Gastroesophageal sphincter (tissue), 3 donors: ENCODE data around the gene DDX10.

Experiments
- EP300 ChIP-seq: sonication (generic); formaldehyde crosslinking; IDR thresholded peaks from one replicate; pipeline ENCODE4 v1.6.1; 2017; ENCODE audit warnings: antibody characterized with exemption, mild to moderate bottlenecking
- POLR2A ChIP-seq, 2 donors: fragments of 450-650 bp; IDR thresholded peaks; one replicate each; pipeline ENCODE4 v1.6.1; 2017; ENCODE audit warnings: antibody characterized with exemption in 2 of 2, mild to moderate bottlenecking in 2 of 2, moderate library complexity in 1 of 2
- TF ChIP-seq, protein P1 (sequence below), 4 experiments: fragments of 200-600 bp in 2 of 4; fragments of 450-650 bp in 2 of 4; sonication (generic) in 1 of 4; IDR thresholded peaks; one replicate each; pipeline ENCODE4 v1.5.1; 2017 to 2019; ENCODE audit warnings: antibody characterized with exemption in 4 of 4, mild to moderate bottlenecking in 2 of 4, moderate library complexity in 2 of 4

DNA sequence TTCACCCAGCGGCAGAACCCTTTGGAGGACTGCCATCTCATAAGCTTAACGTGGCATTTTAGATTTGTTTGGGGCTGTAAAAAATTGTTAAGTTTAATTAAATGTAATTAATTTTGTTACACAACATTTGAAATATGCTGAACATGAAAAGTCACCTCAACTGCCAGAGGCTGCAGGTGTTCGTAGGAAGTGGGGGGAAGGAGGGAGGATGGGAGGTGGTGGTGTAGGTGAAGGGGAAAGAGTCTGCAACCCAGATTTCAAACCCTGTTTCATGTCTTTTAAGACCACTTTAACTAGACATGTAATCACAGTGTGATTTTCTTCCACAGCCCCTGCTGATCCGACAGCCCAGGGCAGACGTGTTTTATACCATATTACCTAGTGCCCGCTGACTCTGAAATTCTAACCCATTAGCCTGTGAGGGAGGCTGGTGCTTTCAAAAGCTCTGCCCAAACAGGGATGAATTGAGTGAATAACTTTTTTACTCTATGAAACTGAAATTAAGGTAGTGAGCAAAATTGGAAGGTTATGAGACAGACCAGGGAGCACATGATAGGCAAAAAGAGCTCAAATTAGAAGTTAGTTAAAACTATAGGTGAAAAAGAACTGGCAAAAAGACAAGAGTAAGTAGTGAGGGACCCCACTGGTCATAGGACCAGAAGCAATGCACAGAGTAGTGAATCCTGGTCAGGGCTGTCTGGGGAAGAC lies 279.8 kb downstream of the DDX10 start:
- no peak for TF ChIP-seq POLR2A (IDR thresholded peaks at IDR 0.05)
- TF ChIP-seq, protein P1, sequence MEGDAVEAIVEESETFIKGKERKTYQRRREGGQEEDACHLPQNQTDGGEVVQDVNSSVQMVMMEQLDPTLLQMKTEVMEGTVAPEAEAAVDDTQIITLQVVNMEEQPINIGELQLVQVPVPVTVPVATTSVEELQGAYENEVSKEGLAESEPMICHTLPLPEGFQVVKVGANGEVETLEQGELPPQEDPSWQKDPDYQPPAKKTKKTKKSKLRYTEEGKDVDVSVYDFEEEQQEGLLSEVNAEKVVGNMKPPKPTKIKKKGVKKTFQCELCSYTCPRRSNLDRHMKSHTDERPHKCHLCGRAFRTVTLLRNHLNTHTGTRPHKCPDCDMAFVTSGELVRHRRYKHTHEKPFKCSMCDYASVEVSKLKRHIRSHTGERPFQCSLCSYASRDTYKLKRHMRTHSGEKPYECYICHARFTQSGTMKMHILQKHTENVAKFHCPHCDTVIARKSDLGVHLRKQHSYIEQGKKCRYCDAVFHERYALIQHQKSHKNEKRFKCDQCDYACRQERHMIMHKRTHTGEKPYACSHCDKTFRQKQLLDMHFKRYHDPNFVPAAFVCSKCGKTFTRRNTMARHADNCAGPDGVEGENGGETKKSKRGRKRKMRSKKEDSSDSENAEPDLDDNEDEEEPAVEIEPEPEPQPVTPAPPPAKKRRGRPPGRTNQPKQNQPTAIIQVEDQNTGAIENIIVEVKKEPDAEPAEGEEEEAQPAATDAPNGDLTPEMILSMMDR (IDR thresholded peaks at IDR 0.05), result no peak
- TF ChIP-seq EP300, result no peak
